GOT3 (cell line): ENCODE results near the gene SPP2.

Experiments
- DNase-seq: peaks from one replicate; lab custom pipeline; 2025; ENCODE audit warnings: mixed read lengths; lab: John Stamatoyannopoulos, UW

Gene SPP2

DNA sequence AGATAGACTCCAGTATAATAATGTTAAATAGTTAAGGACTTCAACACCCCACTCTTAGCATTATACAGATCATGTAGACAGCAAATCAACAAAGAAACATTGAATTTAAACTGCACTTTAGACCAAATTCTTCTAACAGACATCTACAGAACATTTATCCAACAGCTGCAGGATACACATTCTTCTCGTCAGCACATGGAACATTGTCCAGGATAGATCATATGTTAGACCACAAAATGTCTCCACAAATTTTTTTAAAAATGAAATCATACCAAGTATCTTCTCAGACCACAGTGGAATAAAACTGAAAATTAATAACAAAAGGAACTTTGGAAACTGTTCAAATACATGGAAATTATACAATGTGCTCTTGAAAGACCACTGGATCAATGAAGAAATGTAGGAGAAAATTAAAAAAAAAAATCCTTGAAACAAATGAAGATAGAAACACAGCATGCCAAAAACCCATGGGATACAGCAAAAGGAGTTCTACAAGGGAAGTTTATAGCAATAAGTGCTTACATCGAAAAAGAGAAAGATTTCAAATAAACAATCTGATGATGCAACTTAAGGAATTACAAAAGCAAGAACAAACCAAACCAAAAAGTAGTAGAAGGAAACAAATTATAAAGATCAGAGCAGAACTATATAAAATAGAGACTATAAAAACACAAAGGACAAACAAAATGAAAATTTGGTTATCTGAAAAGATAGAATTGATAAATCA, 12.3 kb upstream of the SPP2 start:
- DNase-seq = no peak

GRCh38 chr2:234044157-234044556, 6.3 kb upstream of the SPP2 start:
- DNase-seq = no peak

DNA sequence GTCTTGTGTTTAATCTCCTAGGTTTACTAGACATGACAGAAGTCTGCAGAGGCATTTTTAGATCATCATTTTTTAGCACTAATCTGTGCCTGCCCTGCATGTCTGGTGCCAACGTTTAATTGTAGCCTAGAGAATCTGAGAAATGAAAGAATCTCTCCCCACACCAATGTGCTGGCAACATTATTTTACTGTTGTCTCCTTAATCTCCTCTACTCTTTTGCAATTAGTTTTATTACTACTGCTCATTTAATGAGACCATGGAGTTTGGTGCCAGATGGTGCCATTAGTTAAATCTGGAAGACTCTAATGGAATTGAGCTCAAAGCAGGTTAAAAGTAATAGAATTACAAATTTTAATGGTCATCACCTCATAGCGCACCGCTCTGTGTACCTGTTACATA, 4.0 kb upstream of the SPP2 start:
- DNase-seq = no peak

- no peak for DNase-seq
Observed at GRCh38 chr2:234047361-234047760, 3.1 kb upstream of the SPP2 start.

GRCh38 chr2:234048049-234048448, 2.5 kb upstream of the SPP2 start:
- no peak for DNase-seq

DNA sequence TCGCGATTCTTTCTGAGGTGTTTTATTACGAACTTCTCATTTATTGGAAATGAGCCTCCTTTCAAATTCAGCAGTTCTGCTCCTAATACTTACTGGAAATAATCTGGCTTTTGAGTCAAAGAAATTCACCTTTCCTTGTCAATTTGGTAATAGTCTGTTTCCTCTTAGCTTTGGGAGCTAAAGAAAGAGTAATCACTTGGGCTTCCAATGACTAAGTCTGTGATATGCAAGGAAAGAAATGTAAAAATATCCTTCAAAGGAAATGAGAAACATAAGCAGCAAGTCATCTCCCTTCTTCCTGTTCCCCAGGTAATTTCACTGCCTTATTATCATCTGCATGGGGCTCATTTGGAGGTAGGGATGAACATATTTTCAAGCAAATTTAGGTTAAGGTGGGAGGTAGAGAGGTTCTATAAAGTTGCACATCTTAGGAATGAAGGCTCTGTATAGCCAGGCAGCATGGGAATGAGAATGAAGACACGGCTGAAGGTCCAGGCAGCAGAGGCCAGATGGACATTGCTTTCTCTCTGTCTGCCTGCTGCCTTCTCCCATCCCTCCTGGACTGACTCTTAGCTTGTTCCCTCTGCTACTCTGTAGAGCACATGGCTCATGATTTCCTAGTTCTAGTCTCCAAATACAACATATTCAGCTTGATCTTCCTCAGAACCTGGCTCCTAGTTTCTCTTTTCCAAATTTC, 1.0 kb downstream of the SPP2 start:
- no peak for DNase-seq

DNA sequence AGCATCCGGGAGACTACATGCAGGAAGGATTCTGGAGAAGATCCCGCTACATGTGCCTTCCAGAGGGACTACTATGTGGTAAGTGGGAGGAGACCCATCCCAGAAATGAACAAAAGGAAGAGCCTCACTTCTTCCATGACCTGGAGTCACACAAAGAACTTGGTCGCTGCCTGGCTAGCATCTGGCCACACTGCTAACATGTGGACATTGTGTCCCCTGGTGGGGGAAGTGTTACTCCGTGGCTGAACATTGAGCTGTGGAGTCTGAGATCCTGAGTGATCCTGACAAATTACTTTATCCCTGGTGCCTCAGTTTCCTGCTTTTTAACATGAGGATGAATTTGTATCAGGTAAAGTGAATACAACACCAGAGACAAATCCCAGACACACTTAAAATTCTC, 8.4 kb downstream of the SPP2 start:
- no peak for DNase-seq

DNA sequence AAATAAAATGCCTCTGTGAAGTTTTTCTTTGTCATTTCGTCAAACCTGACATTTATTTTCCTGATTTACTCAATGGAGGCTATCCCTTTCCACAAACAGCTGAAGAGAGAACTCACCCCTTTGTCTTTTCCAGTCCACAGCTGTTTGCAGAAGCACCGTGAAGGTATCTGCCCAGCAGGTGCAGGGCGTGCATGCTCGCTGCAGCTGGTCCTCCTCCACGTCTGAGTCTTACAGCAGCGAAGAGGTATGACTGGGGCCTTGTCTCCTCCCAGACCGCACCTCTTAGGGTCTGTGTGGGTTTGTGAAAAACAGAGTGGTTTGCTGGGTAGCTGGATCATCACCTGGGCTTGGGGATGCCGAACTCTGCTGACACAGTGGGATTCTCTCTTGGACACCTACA, 9.7 kb downstream of the SPP2 start:
- DNase-seq = no peak

GRCh38 chr2:234061624-234062257, 11.2 kb downstream of the SPP2 start:
- DNase-seq = no peak

GRCh38 chr2:234066587-234066986, 16.1 kb downstream of the SPP2 start:
- DNase-seq = no peak

DNA sequence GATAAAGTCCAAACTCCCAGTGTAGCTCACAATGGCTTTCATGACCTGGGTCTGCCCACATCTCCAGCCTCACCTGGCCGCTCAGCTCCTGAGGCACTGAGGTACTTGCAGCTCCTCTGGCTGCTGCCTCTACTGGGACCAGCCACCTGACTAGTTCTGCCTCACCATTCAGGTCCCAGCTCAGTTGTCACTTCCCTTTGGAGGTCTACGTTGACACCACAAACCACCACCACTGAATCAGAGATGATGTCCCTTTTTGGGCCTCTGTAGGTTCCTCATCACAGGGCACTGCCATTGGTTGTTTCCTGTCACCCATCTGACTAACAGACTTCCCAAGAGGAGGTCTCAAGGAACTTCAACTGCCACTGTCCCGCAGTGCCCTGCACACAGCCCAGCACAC, 21.2 kb downstream of the SPP2 start:
- DNase-seq = no peak

- DNase-seq = no peak
Observed at GRCh38 chr2:234072454-234072853, 22.0 kb downstream of the SPP2 start.

DNA sequence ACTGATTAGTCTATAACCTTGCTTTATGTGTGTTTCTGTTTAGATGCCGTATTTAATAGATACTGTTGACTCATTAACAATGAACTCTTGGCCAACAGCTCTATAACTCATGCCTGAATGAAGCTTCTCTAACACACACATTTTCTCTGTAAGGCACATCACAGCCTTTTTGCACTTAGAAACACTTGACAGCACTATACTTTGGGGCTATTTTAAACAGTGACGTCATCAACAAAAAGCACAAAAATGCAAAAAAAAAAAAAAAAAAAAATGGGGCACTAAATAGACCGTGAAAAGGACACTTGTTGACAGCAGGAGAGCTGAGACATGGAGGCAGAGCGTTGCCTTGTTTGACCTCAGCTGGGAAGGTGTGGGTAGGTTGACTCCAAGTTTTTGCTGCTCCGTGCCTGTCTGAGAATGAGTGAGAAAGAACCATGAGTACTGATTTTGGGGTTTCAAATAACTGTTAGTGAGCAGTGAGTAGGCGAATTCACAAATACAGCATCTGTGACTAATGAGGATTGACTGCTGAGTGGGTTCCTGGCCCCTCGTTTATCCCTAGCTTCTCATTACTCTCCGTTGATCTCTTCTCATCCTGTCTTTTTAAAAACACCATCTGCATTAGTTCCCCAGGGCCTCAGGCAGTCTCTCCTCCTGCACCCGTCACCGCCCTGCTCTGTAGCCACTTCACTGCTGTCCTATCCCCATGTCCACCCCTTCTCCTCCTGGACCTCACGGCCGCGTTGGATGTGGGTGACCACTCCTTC, 24.4 kb downstream of the SPP2 start:
- DNase-seq = no peak

DNA sequence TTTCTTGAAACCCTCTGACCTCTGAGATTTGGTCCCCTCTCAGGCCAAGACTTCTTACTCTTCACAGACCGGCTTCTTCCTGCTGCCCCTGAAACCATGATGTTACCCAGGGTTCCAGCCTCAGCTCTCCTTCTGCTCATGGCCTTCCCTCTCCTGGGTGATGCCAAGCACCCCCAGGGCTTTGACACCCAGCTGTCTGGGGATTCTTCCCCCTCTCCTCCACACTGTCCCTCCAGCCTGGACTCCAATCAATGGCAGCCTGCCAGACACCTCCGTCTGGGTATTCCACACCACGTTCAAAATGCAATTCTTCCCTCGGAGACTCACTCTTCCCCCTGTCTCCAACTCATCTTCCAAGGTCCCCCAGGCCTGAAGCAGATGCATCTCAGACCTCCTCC, 25.0 kb downstream of the SPP2 start:
- no peak for DNase-seq

DNA sequence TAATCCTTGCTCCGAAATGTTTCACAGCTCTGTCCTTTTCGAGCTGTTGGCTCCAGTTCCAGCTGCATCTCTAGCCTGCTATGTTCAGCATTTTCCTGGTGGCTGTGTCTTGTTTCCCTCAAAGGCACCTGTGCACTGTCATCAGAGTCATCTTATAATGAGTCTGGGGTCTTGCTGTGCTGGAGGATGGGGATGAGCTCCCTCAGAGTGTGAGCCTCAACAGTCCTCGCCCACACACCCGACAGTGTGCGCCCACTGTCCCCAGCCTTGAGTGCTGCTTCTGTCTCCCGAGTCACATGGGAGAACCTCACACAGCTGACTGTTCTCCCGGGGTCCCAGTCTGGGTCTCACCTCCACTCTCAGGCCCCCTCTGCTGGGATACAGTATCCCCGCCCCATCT, 25.4 kb downstream of the SPP2 start:
- DNase-seq = no peak

GRCh38 chr2:234076451-234076850, 25.9 kb downstream of the SPP2 start:
- DNase-seq = no peak

GRCh38 chr2:234078129-234078528, 27.6 kb downstream of the SPP2 start:
- DNase-seq = no peak

DNA sequence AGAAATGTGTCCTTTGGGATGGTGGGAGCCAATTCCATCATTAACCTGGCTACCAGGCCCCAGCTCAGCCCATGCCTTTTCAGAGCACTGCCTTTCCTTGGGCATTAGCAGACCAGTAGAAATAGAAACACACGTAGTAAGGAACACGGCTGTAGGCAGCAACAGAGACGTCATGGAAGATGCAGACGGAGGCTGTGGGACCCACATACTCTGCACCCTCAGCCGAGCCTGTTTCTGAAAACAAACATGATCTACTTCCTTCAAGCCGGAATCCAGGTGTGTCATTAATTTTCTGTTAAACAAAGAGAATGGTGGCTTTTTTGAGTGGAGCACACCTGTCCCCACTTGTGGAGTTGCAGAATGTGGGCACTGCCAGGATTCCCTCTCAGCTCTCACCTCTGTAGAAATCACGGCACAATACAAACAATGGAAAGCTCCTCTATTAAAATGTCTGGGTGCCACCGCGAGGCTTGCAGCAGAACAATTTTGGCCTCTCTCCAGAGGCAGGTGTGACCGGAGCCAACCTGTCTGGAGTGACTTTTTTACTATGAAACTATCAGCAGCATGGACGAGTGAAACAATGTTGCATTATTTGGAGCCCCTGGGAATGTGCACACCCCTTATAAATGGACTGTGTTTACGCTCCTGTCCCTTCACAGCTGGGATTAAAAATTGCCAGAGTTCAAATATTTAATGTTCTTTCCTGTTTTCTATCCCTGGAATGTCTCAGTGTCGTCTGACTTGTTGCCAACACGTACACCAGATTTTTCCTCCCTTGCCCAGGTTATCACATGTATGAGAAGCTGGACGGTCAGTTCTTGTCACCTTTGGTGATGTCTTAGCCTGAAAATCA, 31.7 kb downstream of the SPP2 start:
- no peak for DNase-seq

DNA sequence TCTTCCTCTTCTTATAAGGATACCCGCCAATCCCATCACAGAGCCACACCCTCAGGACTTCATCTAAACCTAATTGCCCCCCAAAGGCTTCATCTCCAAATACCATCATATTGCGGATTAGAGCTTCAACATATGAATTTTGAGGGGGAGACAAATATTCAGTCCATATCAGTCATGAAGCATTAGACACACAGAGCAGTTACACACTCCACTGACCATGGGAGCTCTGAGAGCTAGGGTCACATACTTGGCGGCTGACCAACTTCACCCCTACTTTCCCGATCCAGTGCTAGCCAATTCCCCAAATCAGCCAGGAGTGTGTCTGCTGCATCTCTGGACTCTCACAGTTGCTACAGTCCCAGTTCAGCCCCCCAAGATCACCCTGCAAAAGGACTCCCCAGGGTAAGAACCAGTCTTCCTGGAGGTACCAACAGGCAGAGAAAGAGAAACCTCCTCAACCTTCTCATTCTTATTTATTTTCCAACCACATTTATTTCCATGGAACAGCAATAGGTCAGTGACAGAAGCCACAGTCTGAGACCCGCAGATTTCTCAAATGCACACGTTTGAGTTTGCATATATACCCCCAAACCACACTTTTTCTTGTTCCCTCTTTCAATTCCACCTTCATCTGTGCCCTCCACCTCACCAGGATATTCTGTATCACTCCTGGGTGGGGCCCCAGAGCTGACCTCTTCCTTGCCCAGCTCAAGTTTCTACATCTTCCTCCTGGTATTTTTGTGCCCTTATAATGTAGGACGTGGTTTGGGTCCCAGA, 33.3 kb downstream of the SPP2 start:
- DNase-seq = no peak

DNA sequence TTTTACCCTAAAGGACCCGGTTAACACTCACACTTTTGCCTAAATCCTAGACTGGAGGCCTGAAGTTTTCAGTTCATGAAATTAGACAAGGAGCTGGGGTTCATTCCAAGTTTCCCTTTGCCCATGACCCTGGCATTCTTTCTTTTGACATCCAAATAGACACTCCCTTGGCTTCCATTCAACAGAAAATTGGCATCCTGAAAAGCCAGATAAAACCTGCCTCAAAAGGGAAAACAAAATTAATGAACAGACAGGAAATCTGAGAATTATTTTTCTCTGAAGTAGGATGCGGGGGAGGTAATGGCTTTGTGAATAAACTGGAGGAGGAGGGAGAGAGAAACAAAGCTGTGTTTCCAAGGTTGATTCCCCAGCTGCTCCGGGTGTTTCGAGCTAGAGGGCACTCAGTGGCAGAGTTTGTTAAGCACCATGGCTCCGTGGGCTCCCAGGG, 41.0 kb downstream of the SPP2 start:
- DNase-seq = no peak

DNA sequence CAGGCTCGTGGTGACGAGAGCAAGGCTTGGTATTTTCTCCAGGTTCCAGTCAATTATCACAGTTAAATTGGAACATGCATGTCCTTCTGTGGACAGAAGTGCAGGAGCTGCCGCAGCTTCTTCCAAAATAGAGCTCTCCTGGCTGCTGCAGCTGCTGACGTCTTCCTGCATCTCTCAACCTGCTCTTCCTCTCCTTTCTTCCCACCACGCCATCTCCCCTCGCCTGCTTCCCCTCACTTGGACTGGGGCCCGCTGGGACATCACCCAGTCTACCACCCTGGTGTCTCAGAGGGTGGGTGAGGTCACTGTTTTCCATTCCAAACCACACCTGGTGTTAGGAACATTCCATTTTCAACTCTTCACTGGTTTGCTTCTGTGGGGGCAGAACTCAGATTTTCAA, 41.4 kb downstream of the SPP2 start:
- no peak for DNase-seq
